ENCODE data around the gene IFITM10.

GRCh38 chr11:1702506-1702905, 47.9 kb downstream of the IFITM10 start:
- TF ChIP-seq CTCF (IDR thresholded peaks at IDR 0.05) (no peak), REST (IDR thresholded peaks at IDR 0.05; ENCODE audit: insufficient read depth in 1 of 2, low read depth in 2 of 2, low read length in 1 of 2) (no peak), POLR2AphosphoS5 (IDR thresholded peaks at IDR 0.05; ENCODE audit: low read depth, low read length) (no peak), SIN3A (IDR thresholded peaks at IDR 0.05; ENCODE audit: borderline replicate concordance, insufficient read depth, low read depth, low read length) (no peak), TCF7L2 (IDR thresholded peaks at IDR 0.05; ENCODE audit: low read depth, low read length) (no peak)

Data from Panc1 (cell line).